ENCODE data around the gene PSME1.

GRCh38 chr14:24130380-24130716 lies 5.6 kb upstream of the PSME1 start, which contains the start of gene FITM1:
- no peak for TF ChIP-seq POLR2A (IDR thresholded peaks at IDR 0.05)
- TF ChIP-seq, protein P1, sequence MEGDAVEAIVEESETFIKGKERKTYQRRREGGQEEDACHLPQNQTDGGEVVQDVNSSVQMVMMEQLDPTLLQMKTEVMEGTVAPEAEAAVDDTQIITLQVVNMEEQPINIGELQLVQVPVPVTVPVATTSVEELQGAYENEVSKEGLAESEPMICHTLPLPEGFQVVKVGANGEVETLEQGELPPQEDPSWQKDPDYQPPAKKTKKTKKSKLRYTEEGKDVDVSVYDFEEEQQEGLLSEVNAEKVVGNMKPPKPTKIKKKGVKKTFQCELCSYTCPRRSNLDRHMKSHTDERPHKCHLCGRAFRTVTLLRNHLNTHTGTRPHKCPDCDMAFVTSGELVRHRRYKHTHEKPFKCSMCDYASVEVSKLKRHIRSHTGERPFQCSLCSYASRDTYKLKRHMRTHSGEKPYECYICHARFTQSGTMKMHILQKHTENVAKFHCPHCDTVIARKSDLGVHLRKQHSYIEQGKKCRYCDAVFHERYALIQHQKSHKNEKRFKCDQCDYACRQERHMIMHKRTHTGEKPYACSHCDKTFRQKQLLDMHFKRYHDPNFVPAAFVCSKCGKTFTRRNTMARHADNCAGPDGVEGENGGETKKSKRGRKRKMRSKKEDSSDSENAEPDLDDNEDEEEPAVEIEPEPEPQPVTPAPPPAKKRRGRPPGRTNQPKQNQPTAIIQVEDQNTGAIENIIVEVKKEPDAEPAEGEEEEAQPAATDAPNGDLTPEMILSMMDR (IDR thresholded peaks at IDR 0.05) = no peak
